ENCODE data around the gene SIMC1. TPM values are rescaled to one million over a fixed set of nuclear protein-coding genes. Genes with fewer than 3 reads are reported as not detected.

SIMC1 gene
- total RNA-seq, 1 experiment from 2014 or later: 19.7 TPM

DNA sequence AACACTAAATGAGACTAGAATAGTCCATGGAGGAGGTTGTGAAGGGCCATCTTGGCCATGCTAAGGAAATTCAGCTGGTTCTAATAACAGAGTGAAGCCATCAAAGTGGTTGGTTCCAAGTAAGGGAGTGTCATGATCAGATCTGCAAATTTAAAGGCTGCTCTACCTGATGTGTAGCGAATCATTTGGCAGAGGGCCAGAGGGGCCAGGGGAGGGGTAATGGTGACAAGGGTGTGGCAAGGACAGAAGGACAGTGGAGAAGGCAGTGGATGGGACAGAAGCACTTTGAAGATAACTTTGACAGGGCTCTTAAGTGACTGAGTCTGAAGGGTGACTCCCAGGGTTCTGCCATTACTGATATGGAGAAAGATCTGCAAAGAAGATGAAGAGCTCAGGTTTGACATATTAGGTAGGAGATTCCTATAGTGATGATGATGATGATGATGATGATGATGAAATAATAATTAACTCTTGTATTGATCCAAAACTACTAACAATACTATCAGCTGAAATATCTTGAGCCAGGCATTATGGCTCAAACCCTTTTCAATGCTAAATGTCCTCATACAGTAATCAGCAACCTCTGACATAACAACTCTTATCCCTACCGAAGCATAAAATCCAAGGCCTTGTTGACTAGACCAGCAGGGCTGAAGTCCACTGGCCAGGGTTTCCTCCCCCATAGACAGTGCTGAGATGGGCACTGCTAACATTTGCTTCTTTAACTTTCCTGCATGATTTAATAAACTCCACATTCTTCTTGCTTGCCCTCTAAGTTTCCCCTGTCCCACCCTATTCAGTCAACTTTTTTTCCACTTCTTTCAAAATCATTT is 103.3 kb downstream of the SIMC1 start:
- TF ChIP-seq, protein P1, sequence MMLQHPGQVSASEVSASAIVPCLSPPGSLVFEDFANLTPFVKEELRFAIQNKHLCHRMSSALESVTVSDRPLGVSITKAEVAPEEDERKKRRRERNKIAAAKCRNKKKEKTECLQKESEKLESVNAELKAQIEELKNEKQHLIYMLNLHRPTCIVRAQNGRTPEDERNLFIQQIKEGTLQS (IDR thresholded peaks at IDR 0.05): no peak
- no peak for TF ChIP-seq POLR2A (IDR thresholded peaks at IDR 0.05; ENCODE audit: borderline replicate concordance, extremely low read depth, insufficient read depth, insufficient read length)
- no peak for TF ChIP-seq SIN3A (IDR thresholded peaks at IDR 0.05; ENCODE audit: low read depth)
- TF ChIP-seq POLR2AphosphoS5 (IDR thresholded peaks at IDR 0.05; ENCODE audit: low read depth, low read length): no peak
- TF ChIP-seq EZH2phosphoT487 (IDR thresholded peaks at IDR 0.05; ENCODE audit: borderline replicate concordance): no peak
- TF ChIP-seq CEBPB (IDR thresholded peaks at IDR 0.05; ENCODE audit: low read depth): no peak
- no peak for TF ChIP-seq FOSL1 (IDR thresholded peaks at IDR 0.05; ENCODE audit: low read depth)
- TF ChIP-seq, protein P2, sequence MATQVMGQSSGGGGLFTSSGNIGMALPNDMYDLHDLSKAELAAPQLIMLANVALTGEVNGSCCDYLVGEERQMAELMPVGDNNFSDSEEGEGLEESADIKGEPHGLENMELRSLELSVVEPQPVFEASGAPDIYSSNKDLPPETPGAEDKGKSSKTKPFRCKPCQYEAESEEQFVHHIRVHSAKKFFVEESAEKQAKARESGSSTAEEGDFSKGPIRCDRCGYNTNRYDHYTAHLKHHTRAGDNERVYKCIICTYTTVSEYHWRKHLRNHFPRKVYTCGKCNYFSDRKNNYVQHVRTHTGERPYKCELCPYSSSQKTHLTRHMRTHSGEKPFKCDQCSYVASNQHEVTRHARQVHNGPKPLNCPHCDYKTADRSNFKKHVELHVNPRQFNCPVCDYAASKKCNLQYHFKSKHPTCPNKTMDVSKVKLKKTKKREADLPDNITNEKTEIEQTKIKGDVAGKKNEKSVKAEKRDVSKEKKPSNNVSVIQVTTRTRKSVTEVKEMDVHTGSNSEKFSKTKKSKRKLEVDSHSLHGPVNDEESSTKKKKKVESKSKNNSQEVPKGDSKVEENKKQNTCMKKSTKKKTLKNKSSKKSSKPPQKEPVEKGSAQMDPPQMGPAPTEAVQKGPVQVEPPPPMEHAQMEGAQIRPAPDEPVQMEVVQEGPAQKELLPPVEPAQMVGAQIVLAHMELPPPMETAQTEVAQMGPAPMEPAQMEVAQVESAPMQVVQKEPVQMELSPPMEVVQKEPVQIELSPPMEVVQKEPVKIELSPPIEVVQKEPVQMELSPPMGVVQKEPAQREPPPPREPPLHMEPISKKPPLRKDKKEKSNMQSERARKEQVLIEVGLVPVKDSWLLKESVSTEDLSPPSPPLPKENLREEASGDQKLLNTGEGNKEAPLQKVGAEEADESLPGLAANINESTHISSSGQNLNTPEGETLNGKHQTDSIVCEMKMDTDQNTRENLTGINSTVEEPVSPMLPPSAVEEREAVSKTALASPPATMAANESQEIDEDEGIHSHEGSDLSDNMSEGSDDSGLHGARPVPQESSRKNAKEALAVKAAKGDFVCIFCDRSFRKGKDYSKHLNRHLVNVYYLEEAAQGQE (IDR thresholded peaks at IDR 0.05; ENCODE audit: low read depth): no peak
- TF ChIP-seq SP1 (IDR thresholded peaks at IDR 0.05; ENCODE audit: low read depth): no peak
- TF ChIP-seq, protein P3, sequence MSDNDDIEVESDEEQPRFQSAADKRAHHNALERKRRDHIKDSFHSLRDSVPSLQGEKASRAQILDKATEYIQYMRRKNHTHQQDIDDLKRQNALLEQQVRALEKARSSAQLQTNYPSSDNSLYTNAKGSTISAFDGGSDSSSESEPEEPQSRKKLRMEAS (IDR thresholded peaks at IDR 0.05): no peak
- TF ChIP-seq, protein P4, sequence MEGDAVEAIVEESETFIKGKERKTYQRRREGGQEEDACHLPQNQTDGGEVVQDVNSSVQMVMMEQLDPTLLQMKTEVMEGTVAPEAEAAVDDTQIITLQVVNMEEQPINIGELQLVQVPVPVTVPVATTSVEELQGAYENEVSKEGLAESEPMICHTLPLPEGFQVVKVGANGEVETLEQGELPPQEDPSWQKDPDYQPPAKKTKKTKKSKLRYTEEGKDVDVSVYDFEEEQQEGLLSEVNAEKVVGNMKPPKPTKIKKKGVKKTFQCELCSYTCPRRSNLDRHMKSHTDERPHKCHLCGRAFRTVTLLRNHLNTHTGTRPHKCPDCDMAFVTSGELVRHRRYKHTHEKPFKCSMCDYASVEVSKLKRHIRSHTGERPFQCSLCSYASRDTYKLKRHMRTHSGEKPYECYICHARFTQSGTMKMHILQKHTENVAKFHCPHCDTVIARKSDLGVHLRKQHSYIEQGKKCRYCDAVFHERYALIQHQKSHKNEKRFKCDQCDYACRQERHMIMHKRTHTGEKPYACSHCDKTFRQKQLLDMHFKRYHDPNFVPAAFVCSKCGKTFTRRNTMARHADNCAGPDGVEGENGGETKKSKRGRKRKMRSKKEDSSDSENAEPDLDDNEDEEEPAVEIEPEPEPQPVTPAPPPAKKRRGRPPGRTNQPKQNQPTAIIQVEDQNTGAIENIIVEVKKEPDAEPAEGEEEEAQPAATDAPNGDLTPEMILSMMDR (IDR thresholded peaks at IDR 0.05 in 2 of 3, conservative IDR thresholded peaks at IDR 0.05 in 1 of 3; ENCODE audit: borderline replicate concordance in 1 of 3, insufficient read depth in 1 of 3, low read depth in 2 of 3, low read length in 2 of 3): no peak
- TF ChIP-seq ZNF274 (IDR thresholded peaks at IDR 0.05; ENCODE audit: low read depth, low read length): no peak
- no peak for TF ChIP-seq YY1 (IDR thresholded peaks at IDR 0.05; ENCODE audit: extremely low read depth, insufficient replicate concordance, low read depth, low read length)
- no peak for TF ChIP-seq TCF7L2 (IDR thresholded peaks at IDR 0.05; ENCODE audit: borderline replicate concordance, extremely low read depth, insufficient read depth, insufficient read length)
- TF ChIP-seq RAD21 (IDR thresholded peaks at IDR 0.05; ENCODE audit: low read depth): no peak
- no peak for TF ChIP-seq JUND (IDR thresholded peaks at IDR 0.05)
- no peak for TF ChIP-seq SRF (IDR thresholded peaks at IDR 0.05; ENCODE audit: low read depth)
- TF ChIP-seq, protein P5, sequence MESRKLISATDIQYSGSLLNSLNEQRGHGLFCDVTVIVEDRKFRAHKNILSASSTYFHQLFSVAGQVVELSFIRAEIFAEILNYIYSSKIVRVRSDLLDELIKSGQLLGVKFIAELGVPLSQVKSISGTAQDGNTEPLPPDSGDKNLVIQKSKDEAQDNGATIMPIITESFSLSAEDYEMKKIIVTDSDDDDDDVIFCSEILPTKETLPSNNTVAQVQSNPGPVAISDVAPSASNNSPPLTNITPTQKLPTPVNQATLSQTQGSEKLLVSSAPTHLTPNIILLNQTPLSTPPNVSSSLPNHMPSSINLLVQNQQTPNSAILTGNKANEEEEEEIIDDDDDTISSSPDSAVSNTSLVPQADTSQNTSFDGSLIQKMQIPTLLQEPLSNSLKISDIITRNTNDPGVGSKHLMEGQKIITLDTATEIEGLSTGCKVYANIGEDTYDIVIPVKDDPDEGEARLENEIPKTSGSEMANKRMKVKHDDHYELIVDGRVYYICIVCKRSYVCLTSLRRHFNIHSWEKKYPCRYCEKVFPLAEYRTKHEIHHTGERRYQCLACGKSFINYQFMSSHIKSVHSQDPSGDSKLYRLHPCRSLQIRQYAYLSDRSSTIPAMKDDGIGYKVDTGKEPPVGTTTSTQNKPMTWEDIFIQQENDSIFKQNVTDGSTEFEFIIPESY (IDR thresholded peaks at IDR 0.05; ENCODE audit: extremely low read depth, insufficient replicate concordance, low read length): no peak
- peaks cover 8 to 19% of the 10 kb centered on the region in 2 experiments; a peak in 3 of 4 replicates for H3K36me3 ChIP-seq (ENCODE audit: control insufficient read depth in 1 of 2, insufficient read depth in 2 of 2, low read length in 2 of 2)
- H3K9me2 ChIP-seq (ENCODE audit: insufficient read depth): no peaks in the 10 kb centered on the region
- RAD21 ChIA-PET (ENCODE audit: low non-redundant PET in 1 of 2, low total read pairs in 2 of 2, uncharacterized antibody in 2 of 2, unreplicated experiment in 2 of 2): no interaction called here
- H4K20me1 ChIP-seq (ENCODE audit: insufficient read depth): no peaks in the 10 kb centered on the region
- H3K27ac ChIP-seq (ENCODE audit: low read depth, low read length): no peak overlapping the region
- no TSS peak for BruUV-seq (replicated peaks)
- H3K4me1 ChIP-seq (ENCODE audit: control insufficient read depth in 1 of 2, insufficient read depth in 2 of 2, low read length in 2 of 2): no peaks in the 10 kb centered on the region
- no peaks in the 10 kb centered on the region for H3K27me3 ChIP-seq (ENCODE audit: insufficient read depth, low read length)
- H2AFZ ChIP-seq (ENCODE audit: low read depth, low read length, poor library complexity, severe bottlenecking): no peak overlapping the region
- H3K9me3 ChIP-seq (ENCODE audit: control insufficient read depth in 1 of 2, insufficient read depth in 1 of 2, low read depth in 1 of 2, low read length in 2 of 2): no peaks in the 10 kb centered on the region
- intact Hi-C loops (cut with micrococcal nuclease): no loop called here
- POLR2A ChIA-PET: no interaction called here
- H3K4me3 ChIP-seq (replicated peaks in 1 of 2; ENCODE audit: low read depth in 1 of 2, low read length in 2 of 2): no peak overlapping the region
- ATAC-seq: no peak
- H3K9ac ChIP-seq (ENCODE audit: low read length): no peak overlapping the region
- CTCF ChIA-PET: no interaction called here
- no peak for DNase-seq (ENCODE audit: low read depth, low spot score)
- no peaks in the 10 kb centered on the region for H3K79me2 ChIP-seq (ENCODE audit: insufficient read depth, low read length)
- no peak overlapping the region for H3K4me2 ChIP-seq (ENCODE audit: low read length)
